Measurements from ENCODE around the gene FGFR3. TPM values are rescaled to one million over a fixed set of nuclear protein-coding genes. Genes with fewer than 3 reads are reported as not detected.

Gene FGFR3
- total RNA-seq, 4 donors from 2014 or later = 56.2 to 209 (median 110) TPM

GRCh38 chr4:1800805-1801204, 7.7 kb downstream of the FGFR3 start:
- TF ChIP-seq POLR2AphosphoS5 (IDR thresholded peaks at IDR 0.05) = no peak
- TF ChIP-seq CTCF (IDR thresholded peaks at IDR 0.05) = no peak
- no peak for TF ChIP-seq POLR2A (IDR thresholded peaks at IDR 0.05)
- TF ChIP-seq EP300 (IDR thresholded peaks at IDR 0.05; ENCODE audit: low read depth) = no peak
- Histone ChIP-seq H3K27me3 (peaks cover 21% of the 10 kb centered on the region), H3K4me3 (no peak overlapping the region), H3K27ac (no peak overlapping the region), H3K36me3 (no peaks in the 10 kb centered on the region), H3K4me1 (peaks cover 9 to 25% (median 13%) of the 10 kb centered on the region in 4 donors), H3K9me3 (no peaks in the 10 kb centered on the region)
- 66% methylated on average over 9 of the region's 10 CpGs; no CpG with 5 or more reads in 1 of the 2 donors for WGBS, 2 donors (ENCODE audit: low coverage in 1 of 2)
- intact Hi-C loops (cut with DNase I; ENCODE audit: low total_unique reads) (no loop called here), in situ Hi-C loops (cut with MboI; ENCODE audit: low pct_ligation_motif_present in 1 of 4, low pct_unique_long_range_greater_than_20kb in 1 of 4, low sequenced_read_pairs in 3 of 4) (loop anchor here in 1 of 4 donors (25.0 kb wide), 1 partner anchor 386 kb away; no protein-coding TSS in a partner anchor)
- no peak for DNase-seq

- no peak overlapping the region for H3K27ac ChIP-seq
- in situ Hi-C loops (cut with MboI; ENCODE audit: low pct_ligation_motif_present in 1 of 4, low pct_unique_long_range_greater_than_20kb in 1 of 4, low sequenced_read_pairs in 3 of 4) = loop anchor here in 1 of 4 donors (25.0 kb wide), 1 partner anchor 386 kb away; no protein-coding TSS in a partner anchor
- H3K27me3 ChIP-seq = peaks cover 15% of the 10 kb centered on the region
- intact Hi-C loops (cut with DNase I; ENCODE audit: low total_unique reads) = no loop called here
- peaks cover 2 to 19% (median 7%) of the 10 kb centered on the region in 4 donors for H3K4me1 ChIP-seq
- 93 to 96% methylated on average over 17 to 40 of the region's 56 CpGs for WGBS, 2 donors (ENCODE audit: low coverage in 1 of 2)
- H3K4me3 ChIP-seq = no peak overlapping the region
- no peaks in the 10 kb centered on the region for H3K9me3 ChIP-seq
- TF ChIP-seq CTCF (IDR thresholded peaks at IDR 0.05) (no peak), POLR2A (IDR thresholded peaks at IDR 0.05) (no peak), EP300 (IDR thresholded peaks at IDR 0.05; ENCODE audit: low read depth) (no peak), POLR2AphosphoS5 (IDR thresholded peaks at IDR 0.05) (no peak)
- DNase-seq = no peak
- no peaks in the 10 kb centered on the region for H3K36me3 ChIP-seq
Measured at GRCh38 chr4:1801286-1801958, 8.3 kb downstream of the FGFR3 start.

- TF ChIP-seq POLR2AphosphoS5 (IDR thresholded peaks at IDR 0.05) (no peak), CTCF (IDR thresholded peaks at IDR 0.05) (no peak), EP300 (IDR thresholded peaks at IDR 0.05; ENCODE audit: low read depth) (no peak), POLR2A (IDR thresholded peaks at IDR 0.05) (no peak)
- H3K27ac ChIP-seq = no peak overlapping the region
- in situ Hi-C loops (cut with MboI; ENCODE audit: low pct_ligation_motif_present in 1 of 4, low pct_unique_long_range_greater_than_20kb in 1 of 4, low sequenced_read_pairs in 3 of 4) = loop anchor here in 1 of 4 donors (25.0 kb wide), 1 partner anchor 385 kb away; no protein-coding TSS in a partner anchor
- H3K4me1 ChIP-seq = peaks cover 0 to 11% (median 3%) of the 10 kb centered on the region in 4 donors
- peak; percentile 36 for DNase-seq
- peaks cover 7% of the 10 kb centered on the region for H3K27me3 ChIP-seq
- no peak overlapping the region for H3K4me3 ChIP-seq
- no peaks in the 10 kb centered on the region for H3K36me3 ChIP-seq
- 88 to 100% methylated on average over 2 to 22 of the region's 22 CpGs for WGBS, 2 donors (ENCODE audit: low coverage in 1 of 2)
- intact Hi-C loops (cut with DNase I; ENCODE audit: low total_unique reads) = no loop called here
- H3K9me3 ChIP-seq = no peaks in the 10 kb centered on the region
Measured at GRCh38 chr4:1802151-1802715, 9.1 kb downstream of the FGFR3 start.

GRCh38 chr4:1802720-1803522, 9.8 kb downstream of the FGFR3 start:
- Histone ChIP-seq H3K9me3 (no peaks in the 10 kb centered on the region), H3K4me1 (peaks cover 0 to 13% (median 5%) of the 10 kb centered on the region in 4 donors)

More at GRCh38 chr4:1802720-1803522, 9.8 kb downstream of the FGFR3 start:
- Histone ChIP-seq H3K27me3 (peaks cover 3% of the 10 kb centered on the region), H3K4me3 (no peak overlapping the region), H3K27ac (no peak overlapping the region), H3K36me3 (no peaks in the 10 kb centered on the region)
- 93% methylated on average over 63 of the region's 71 CpGs; no CpG with 5 or more reads in 1 of the 2 donors for WGBS, 2 donors (ENCODE audit: low coverage in 1 of 2)
- no peak for DNase-seq
- TF ChIP-seq CTCF (IDR thresholded peaks at IDR 0.05) = no peak
- no peak for TF ChIP-seq POLR2AphosphoS5 (IDR thresholded peaks at IDR 0.05)
- TF ChIP-seq EP300 (IDR thresholded peaks at IDR 0.05; ENCODE audit: low read depth) = no peak
- no peak for TF ChIP-seq POLR2A (IDR thresholded peaks at IDR 0.05)
- in situ Hi-C loops (cut with MboI; ENCODE audit: low pct_ligation_motif_present in 1 of 4, low pct_unique_long_range_greater_than_20kb in 1 of 4, low sequenced_read_pairs in 3 of 4) = loop anchor here in 1 of 4 donors (25.0 kb wide), 1 partner anchor 384 kb away; no protein-coding TSS in a partner anchor
- intact Hi-C loops (cut with DNase I; ENCODE audit: low total_unique reads) = no loop called here
